Measurements from ENCODE around the gene PCSK6. TPM values are rescaled to one million over a fixed set of nuclear protein-coding genes. Genes with fewer than 3 reads are reported as not detected.

Gene PCSK6
- total RNA-seq, 1 donor from 2014 or later: 5.4 TPM

GRCh38 chr15:101494251-101494796, 4.8 kb upstream of the PCSK6 start:
- Mint-ChIP-seq H3K27ac (ENCODE audit: unreplicated experiment) (no peak overlapping the region), H3K27me3 (ENCODE audit: low read depth) (peaks cover 55% of the 10 kb centered on the region), H3K36me3 (ENCODE audit: low read depth) (no peaks in the 10 kb centered on the region), H3K9me3 (no peaks in the 10 kb centered on the region), H3K4me3 (peak overlapping the region; percentile 58), H3K4me1 (peaks cover 43% of the 10 kb centered on the region)
- TF ChIP-seq CTCF (conservative IDR thresholded peaks at IDR 0.05): no peak
- DNase-seq (ENCODE audit: low read depth, low spot score): no peak

- no peak for TF ChIP-seq CTCF (conservative IDR thresholded peaks at IDR 0.05)
- H3K4me3 Mint-ChIP-seq: peak overlapping the region; percentile 62
- no peak for DNase-seq (ENCODE audit: low read depth, low spot score)
- H3K27me3 Mint-ChIP-seq (ENCODE audit: low read depth): peaks cover 61% of the 10 kb centered on the region
- no peaks in the 10 kb centered on the region for H3K9me3 Mint-ChIP-seq
- H3K4me1 Mint-ChIP-seq: peaks cover 43% of the 10 kb centered on the region
- no peaks in the 10 kb centered on the region for H3K36me3 Mint-ChIP-seq (ENCODE audit: low read depth)
- no peak overlapping the region for H3K27ac Mint-ChIP-seq (ENCODE audit: unreplicated experiment)
Measured at GRCh38 chr15:101492766-101493692, 3.5 kb upstream of the PCSK6 start.

- no peak overlapping the region for H3K27ac Mint-ChIP-seq (ENCODE audit: unreplicated experiment)
- H3K4me3 Mint-ChIP-seq: peak overlapping the region; percentile 75
- H3K27me3 Mint-ChIP-seq (ENCODE audit: low read depth): peaks cover 65% of the 10 kb centered on the region
- peaks cover 34% of the 10 kb centered on the region for H3K4me1 Mint-ChIP-seq
- TF ChIP-seq CTCF (conservative IDR thresholded peaks at IDR 0.05): no peak
- H3K9me3 Mint-ChIP-seq: no peaks in the 10 kb centered on the region
- DNase-seq (ENCODE audit: low read depth, low spot score): no peak
- no peaks in the 10 kb centered on the region for H3K36me3 Mint-ChIP-seq (ENCODE audit: low read depth)
Measured at GRCh38 chr15:101491734-101492640, 2.5 kb upstream of the PCSK6 start.

GRCh38 chr15:101490922-101491733, 1.6 kb upstream of the PCSK6 start:
- peaks cover 66% of the 10 kb centered on the region for H3K27me3 Mint-ChIP-seq (ENCODE audit: low read depth)
- H3K36me3 Mint-ChIP-seq (ENCODE audit: low read depth): no peaks in the 10 kb centered on the region

More at GRCh38 chr15:101490922-101491733, 1.6 kb upstream of the PCSK6 start:
- no peaks in the 10 kb centered on the region for H3K9me3 Mint-ChIP-seq
- H3K27ac Mint-ChIP-seq (ENCODE audit: unreplicated experiment): no peak overlapping the region
- H3K4me1 Mint-ChIP-seq: peaks cover 25% of the 10 kb centered on the region
- no peak for TF ChIP-seq CTCF (conservative IDR thresholded peaks at IDR 0.05)
- peak overlapping the region; percentile 88 for H3K4me3 Mint-ChIP-seq
- no peak for DNase-seq (ENCODE audit: low read depth, low spot score)
